COR-L47 (cell line): ENCODE results near the gene WIZ.
"Not testable (repeated sequence)": the region's sequence is repeated elsewhere in the genome, so short reads cannot be mapped to it uniquely, and the experiment has no call there.

Experiments used
- DNase-seq: peaks from one replicate; lab custom pipeline; 2025; lab: John Stamatoyannopoulos, UW

WIZ gene

GRCh38 chr19:15428956-15429824 is 20.6 kb downstream of the WIZ start:
- DNase-seq = no peak

DNA sequence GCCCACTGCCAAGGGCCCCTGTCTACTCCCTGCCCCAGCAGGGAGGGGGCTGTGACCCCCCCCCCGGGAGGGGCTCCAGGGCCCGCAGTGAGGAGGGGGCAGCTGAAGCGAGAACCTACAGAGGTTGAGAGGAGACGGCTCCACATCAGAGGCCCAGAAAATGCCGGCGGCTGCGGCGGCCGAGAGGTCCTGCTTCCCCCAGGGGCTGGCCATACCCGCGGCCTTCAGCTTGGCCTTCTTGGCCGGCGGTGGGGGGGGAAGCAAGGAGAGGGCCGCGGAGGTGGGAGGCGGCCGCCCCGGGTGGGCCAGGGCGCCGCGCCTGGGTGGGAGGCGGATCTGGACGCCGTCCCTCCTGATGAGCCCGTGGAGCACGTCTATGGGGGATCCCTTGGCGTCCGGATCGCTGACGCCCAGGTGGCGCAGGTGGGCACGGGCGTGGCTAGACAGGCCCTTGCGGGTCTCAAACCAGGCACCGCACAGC is 21.7 kb downstream of the WIZ start:
- DNase-seq = no peak

DNA sequence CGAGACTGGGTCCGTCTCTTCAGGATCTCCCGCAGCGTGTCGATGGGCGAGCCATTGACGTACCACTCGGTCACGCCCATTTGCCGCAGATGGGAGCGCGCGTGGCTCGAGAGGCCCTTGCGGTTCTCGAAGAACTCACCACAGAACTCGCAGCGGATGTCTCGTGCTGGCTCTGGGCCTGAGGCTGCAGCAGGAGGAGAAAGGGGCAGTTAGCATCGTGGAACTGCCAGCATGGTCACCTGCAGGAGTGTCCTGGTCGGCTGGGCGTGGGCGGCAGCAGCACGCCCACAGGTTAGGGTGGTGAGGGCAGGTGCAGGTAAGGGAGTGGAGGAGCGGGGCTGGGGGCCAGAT is 22.4 kb downstream of the WIZ start:
- DNase-seq = no peak

DNA sequence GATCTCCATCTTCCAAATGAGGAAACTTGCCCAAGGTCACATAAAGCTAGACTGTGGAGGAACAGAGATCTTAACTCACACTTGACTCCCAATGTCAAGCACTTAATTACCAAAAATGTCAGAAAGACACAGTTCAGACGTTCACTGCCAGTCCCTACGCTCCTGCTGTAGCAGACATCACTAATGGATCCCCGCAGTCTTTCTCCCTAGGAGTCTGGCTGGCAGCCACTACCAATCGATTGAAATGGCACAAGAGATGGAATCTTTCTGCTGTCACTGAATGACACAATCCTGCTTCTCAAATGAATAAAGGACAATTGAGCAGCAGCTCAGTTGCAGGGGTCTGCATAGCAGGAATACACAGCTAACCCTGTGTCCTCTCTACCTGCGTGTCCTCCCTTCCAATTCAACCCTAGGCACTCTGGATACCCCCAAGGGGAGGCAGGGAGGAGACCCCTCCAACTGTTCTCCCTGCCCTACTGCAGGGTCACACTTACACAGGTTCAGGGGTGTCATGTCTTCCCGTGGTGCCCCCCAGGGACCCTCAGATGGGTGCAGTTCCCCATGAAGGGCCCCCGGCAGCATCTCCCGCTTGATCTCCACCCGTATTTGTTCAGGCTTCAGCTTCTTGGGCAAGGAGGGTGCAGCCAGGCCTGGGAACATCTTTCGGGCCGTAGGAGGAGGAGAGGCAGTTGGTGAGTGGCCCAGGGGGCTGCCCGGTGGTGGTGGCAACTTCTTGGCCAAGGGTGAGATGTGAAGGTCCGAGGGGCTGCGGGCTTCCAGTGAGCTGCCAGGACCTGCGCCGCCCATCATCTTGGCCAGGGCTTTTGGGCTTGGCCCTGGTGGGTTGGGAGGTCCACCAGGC is 23.0 kb downstream of the WIZ start:
- no peak for DNase-seq

DNA sequence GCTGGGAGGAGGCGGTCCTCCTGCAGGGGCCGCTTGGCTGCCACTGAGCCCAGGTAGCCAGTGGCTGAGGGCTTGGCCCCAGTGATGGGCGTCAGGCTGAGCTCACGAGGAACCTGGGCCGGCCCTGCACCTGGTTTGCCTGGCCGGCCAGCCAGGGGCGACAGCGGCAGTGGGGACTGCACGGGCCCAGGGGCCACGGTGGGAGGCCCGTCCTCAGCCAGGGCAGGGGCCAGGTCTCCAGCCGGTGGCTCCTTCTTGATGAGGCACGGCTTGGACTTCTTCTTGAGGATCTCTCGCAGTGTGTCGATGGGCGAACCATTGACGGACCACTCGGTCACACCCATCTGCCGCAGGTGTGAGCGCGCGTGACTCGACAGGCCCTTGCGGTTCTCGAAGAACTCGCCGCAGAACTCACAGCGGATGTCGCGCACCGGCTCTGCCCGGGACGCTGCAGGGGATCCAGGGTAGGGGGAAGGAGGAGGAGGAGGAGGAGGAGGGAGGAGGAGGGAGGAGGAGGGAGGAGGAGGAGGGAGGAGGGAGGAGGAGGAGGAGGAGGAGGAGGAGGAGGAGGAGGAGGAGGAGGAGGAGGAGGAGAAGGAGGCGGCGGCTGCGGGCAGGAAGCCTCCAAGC is 24.3 kb downstream of the WIZ start:
- DNase-seq = no peak

- no peak for DNase-seq
Observed at GRCh38 chr19:15424692-15425272, 25.0 kb downstream of the WIZ start.

- no peak for DNase-seq
Observed at GRCh38 chr19:15424121-15424520, 25.6 kb downstream of the WIZ start.

GRCh38 chr19:15423130-15423529 is 26.6 kb downstream of the WIZ start:
- DNase-seq = no peak

GRCh38 chr19:15422296-15423075 is 27.3 kb downstream of the WIZ start:
- no peak for DNase-seq

DNA sequence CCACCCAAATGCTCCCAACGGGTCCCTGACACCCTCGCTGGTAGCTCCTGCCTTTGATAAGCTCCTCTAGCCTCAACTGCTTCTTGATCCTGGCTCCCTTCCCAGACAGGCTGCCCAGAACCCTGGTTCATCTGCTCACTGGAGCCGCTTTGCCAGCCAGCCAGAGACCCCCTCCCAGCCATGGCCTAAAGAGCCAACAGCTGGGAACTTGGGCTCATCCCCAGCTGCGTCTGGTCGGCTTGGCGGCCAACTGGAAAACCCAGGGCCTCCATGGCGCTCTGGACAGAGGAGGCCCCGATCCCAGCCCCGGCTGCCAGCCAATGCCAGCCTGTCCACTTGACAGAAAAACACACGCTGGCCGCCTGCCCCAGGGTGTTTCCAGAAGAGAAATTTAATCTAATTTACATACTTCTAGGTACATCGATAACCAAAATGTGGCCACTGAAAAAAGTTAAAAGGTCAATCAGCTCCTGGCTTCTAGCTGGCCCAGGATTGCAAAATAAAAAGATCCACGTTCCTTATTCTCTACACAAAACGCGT is 28.0 kb downstream of the WIZ start:
- no peak for DNase-seq

GRCh38 chr19:15421136-15421695 is 28.5 kb downstream of the WIZ start:
- DNase-seq = no peak

GRCh38 chr19:15419413-15420025 is 30.2 kb downstream of the WIZ start:
- no peak for DNase-seq

- peak; percentile 100 for DNase-seq
Observed at GRCh38 chr19:15418579-15419412, 31.0 kb downstream of the WIZ start, which contains the start of gene AKAP8L. Gene AKAP8L (minus strand): TSS chr19:15418988. CDS start chr19:15418923, 65 bp downstream.

DNA sequence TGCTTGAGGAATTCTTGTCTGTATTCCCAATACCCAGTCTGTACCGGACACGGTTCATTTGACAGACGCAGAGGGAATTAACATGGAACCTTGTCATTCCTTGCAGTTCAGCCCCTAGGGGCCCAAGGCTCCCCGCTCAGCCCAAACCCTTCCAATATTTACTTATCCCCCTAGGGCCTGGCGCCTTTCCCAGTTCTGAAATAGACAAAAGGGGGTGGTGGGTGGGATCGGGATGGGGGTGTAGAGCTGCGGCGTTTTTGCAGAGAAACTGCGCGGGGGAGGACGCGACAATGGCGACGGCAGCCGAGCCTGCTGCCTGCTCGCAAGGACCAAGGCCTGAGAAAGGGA is 31.6 kb downstream of the WIZ start:
- DNase-seq = peak; percentile 83

GRCh38 chr19:15417699-15418098 is 32.1 kb downstream of the WIZ start:
- DNase-seq = peak; percentile 39

DNA sequence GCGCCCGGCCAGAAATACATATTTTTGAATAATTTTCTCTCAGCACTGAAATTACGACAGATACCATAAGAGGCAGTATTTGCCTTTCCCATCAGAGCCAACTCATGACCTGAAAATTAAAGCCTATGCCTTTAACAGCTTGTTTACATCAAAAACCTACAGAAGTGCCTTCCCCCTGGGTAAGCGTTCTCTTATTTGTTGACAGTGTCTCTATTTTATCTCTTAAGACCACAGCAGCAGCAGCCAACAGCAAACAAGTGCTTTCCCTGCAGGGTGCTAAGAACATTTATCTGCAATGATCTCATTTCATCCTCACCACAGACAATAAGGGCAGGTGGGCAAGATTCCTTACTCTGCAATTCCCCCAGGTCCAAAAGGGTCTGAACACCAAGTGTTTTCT is 36.9 kb downstream of the WIZ start:
- DNase-seq = no peak

- DNase-seq = not testable (repeated sequence)
Observed at GRCh38 chr19:15411351-15411750, 38.4 kb downstream of the WIZ start.

- DNase-seq = no peak
Observed at GRCh38 chr19:15404780-15405211, 45.0 kb downstream of the WIZ start.

DNA sequence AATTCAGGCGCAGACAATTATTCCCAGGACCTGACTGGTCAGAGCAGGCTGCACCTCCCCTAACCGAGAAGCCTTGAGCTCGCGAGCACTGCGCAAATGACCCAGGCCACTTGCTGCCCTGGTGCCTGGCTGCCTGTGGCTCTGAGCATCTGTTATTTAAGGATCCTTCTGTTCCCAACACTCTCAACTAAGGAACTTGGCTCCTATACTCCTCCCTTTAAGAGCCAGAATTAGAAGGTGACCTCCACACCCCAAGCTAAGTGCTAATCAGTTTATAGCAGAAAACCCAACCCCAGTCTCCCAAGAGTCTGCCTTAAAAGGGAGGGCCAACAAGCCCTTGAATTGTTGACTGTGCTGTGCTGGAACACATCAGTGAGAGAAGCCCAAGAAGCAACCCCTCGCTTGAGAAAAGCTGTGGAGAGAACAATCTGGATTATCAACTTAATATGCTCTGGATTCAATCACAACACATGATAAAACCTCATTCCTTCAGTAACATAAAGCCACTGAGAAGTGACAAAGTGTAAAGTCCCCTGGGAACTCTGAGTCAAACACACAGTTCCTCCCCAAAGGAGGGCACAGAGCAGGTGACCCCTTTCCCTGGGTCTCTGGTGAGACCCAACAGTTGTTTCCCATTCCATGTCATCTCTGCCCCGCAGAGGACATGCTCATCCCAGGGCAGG is 45.5 kb downstream of the WIZ start:
- DNase-seq = no peak
